Measurements from ENCODE around the gene MRPL43.
A peak's percentile ranks its signal among the peaks of the same experiment; 100 is the strongest.

Gene MRPL43

GRCh38 chr10:101018600-101019439, 31.5 kb upstream of the MRPL43 start:
- peak; percentile 60 for DNase-seq

- DNase-seq = no peak
These were observed 30.9 kb upstream of the MRPL43 start for GRCh38 chr10:101018118-101018599.

GRCh38 chr10:101016814-101017213, 29.5 kb upstream of the MRPL43 start:
- DNase-seq = no peak

GRCh38 chr10:101015582-101015973, 28.3 kb upstream of the MRPL43 start:
- DNase-seq = no peak

- DNase-seq = no peak
These were observed 27.8 kb upstream of the MRPL43 start for GRCh38 chr10:101014966-101015581.

- peak; percentile 23 for DNase-seq
These were observed 27.1 kb upstream of the MRPL43 start for GRCh38 chr10:101014230-101014884.

GRCh38 chr10:101013365-101013825, 26.1 kb upstream of the MRPL43 start:
- no peak for DNase-seq

- DNase-seq = peak; percentile 74
These were observed 25.4 kb upstream of the MRPL43 start for GRCh38 chr10:101012525-101013364.

- no peak for DNase-seq
These were observed 24.5 kb upstream of the MRPL43 start for GRCh38 chr10:101011517-101012423.

GRCh38 chr10:101010329-101010728, 23.0 kb upstream of the MRPL43 start:
- no peak for DNase-seq

- no peak for DNase-seq
These were observed 21.6 kb upstream of the MRPL43 start for GRCh38 chr10:101008823-101009423.

GRCh38 chr10:101007915-101008822, 20.9 kb upstream of the MRPL43 start:
- no peak for DNase-seq

GRCh38 chr10:101007099-101007711, 19.9 kb upstream of the MRPL43 start:
- no peak for DNase-seq

GRCh38 chr10:101006593-101007098, 19.3 kb upstream of the MRPL43 start:
- DNase-seq = no peak

- no peak for DNase-seq
These were observed 18.7 kb upstream of the MRPL43 start for GRCh38 chr10:101005869-101006567.

- DNase-seq = no peak
These were observed 18.1 kb upstream of the MRPL43 start for GRCh38 chr10:101005361-101005760.

- no peak for DNase-seq
These were observed 16.4 kb upstream of the MRPL43 start for GRCh38 chr10:101003639-101004206.

GRCh38 chr10:101002456-101002855, 15.2 kb upstream of the MRPL43 start:
- DNase-seq = no peak

Measured in KG1 (cell line).